SKM-1 treated with dmso at 0.1 percent for 144 hours (cell line): ENCODE measurements around the gene PLPP3.

ENCODE experiments used
- DNase-seq: peaks from one replicate; lab custom pipeline; 2025; ENCODE audit not compliant: unreplicated experiment; lab: John Stamatoyannopoulos, UW

PLPP3 gene

DNA sequence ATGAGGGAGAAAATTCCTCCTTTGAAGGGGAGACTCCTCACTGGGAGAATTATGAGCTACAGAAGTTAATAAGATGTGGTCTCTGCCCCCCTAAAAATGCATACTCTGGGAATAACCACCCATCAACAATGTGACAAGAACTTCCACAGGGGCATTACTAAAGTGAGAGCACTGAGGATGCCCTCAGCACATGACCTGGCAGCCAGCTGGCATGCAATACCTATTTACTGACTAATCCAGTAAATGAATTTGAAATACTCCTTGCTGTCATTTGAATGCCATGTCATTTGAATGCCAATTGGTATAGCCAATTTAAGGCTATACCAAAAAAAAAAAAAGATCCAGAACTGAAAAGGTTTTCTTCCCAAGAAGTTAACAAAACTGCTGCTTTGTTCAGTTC lies 30.8 kb downstream of the PLPP3 start:
- DNase-seq = no peak

DNA sequence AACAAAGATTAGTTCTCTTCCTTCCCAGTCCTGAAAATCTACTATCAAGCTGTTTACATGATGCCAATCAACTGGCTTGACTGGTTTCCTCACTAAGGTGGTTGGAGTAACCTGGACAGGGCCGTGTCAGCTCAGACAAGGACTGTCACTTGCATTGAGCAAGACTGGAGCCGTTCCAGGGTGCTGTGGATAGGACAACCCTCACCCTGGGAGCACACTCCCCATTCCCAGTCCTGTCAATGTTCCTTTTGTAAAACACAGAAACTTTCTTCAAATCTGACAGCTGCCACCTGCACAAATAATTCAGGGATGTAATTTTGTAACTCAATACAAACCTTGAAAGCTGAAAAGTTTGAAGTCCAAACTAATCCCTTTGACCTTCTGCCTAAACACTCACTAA lies 31.4 kb downstream of the PLPP3 start:
- no peak for DNase-seq

DNA sequence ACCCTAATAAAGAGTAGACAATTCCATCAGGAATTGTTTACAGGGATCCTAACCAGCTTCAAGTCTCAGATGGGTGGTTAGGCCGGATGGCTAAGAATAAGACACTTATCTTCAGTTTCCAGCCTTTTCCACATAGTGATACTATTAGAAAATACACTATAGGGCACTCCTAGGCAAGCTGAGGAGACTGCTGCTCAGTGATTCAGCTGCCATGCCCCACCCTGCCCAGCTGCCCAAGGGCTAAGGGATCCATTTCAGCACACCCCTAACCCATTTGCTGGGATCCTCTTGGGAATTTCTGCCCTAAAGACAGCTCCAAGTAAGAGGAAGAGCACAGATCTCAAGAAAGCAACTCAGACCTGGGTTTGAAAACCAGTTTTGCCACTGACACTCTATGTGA lies 31.9 kb downstream of the PLPP3 start:
- no peak for DNase-seq

DNA sequence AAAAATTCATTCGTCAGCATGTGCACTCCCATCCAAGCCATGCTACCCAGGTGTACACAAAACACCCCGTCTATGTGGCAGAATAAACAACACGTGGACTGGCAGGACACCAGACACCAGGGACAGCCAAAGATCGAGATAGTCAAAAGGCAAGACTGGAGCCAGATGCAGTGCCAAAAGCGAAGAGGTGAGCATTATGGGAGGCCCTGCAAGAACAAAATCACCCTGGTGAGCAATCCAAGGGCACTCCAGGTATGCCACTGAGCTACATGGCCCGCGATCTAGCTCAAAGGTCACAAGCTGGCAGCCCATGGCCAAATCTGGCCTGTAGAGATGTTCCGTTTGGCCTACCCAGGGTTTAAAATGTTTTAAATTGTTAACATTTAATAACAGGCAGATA lies 33.7 kb downstream of the PLPP3 start:
- DNase-seq = no peak

DNA sequence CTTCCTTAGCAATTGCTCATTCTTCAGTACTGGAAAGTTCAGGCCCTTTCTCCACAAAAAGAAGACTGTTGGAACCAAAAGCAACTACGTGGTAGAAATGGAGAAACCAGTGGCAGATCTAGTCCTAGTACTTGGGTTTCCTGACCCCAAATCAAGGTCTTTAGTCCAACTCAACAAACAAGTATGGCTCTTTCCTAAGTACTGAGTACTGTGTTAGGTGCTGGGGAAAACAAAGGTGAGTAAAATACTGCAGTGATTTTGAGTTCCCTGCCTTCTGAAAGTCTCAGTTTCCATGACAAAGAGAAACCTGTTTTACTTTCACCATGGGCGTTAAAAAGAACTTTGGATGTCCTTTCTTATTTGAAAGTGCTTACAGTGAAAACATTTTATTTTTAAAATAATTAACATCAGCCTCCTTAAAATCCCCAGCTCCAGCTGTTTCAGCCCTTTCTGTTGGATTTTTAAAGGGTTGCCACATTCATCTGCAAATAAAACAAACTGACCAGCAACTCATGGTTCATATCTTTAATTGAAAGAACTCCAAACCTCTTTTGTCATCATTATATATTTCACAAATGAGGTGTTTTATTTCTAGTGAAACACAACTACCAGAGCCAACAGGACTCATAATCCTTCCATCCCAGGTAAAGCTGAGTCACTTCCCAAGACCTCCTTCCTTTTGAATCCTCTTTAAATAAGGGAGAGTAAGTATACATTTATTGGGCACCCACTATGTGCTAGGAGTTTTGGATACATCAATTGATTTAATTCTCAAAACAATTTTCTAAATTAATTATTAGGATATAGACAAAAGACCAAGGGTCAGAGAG lies 35.4 kb downstream of the PLPP3 start:
- DNase-seq = no peak

DNA sequence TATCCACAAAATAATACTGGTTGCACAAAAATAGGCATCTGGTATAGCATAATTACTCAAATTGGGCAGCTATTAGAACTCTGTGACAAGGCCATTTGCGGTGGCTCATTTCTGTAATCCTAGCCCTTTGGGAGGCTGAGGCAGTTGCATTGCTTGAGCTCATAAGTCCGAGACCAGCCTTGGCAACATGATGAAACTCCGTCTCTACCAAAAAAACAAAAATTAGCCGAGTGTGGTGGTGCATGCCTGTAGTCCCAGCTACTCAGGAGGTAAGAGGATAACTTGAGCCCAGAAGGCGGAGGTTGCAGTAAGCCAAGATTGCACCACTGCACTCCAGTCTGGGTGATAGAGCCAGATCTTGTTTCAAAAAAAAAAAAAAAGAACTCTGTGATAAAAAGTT lies 36.7 kb downstream of the PLPP3 start:
- no peak for DNase-seq

DNA sequence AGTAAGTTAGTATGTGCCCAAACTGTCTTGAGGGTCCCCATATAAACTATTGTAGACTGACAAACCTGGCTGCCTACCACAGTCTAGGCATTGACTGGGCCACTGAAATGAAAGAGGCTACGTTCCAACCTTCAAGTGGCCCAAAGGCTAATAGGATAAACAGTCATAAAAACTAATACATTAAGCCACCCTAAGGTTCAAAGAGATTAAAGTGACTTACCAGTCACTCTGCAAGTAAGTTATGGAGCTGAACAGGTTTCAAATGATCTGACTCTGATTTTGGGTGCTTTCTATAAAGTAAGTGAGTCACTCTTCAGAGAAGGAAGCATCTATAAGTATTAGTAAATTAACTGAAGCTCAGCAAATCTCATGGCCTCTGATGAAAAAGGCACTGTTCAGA lies 38.0 kb downstream of the PLPP3 start:
- no peak for DNase-seq

DNA sequence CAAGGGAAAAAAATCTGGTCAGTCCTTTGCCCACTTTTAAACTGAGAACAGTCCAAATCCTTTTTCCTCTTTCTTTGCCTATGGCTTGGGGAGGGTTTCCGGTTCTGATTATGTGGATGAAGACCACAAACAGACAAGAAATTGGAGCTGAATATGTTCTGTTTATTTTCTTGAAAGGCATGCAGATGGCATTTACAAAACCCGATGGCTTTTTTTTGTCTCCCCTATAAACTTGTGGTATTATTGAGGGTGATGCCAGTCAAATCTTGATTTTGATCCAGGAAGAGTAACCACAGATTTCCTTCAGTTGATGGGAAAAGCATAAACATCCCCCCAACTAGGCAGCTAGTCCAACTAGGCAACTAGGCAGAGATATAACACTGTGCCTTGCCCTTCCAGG lies 38.9 kb downstream of the PLPP3 start:
- DNase-seq = no peak

DNA sequence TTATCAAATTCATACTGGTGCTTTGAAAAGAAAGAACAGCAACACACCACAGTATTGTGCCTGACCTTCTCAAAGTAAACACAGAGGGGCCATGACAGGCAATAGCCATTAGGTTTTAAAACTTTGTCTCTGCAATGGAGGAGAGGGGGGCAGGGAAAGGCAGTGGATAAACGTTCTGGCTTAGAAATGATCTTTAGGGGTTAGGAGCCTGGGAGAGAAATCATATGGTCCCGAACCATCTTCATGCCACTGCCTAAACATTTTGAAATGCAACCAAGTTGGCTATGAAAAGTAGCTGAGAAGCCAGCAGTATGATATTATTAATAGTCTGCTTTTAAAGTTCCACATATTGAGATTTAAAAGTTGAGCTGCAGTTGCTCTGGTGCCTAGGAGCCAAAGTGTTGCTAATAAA lies 39.8 kb downstream of the PLPP3 start:
- DNase-seq = no peak

DNA sequence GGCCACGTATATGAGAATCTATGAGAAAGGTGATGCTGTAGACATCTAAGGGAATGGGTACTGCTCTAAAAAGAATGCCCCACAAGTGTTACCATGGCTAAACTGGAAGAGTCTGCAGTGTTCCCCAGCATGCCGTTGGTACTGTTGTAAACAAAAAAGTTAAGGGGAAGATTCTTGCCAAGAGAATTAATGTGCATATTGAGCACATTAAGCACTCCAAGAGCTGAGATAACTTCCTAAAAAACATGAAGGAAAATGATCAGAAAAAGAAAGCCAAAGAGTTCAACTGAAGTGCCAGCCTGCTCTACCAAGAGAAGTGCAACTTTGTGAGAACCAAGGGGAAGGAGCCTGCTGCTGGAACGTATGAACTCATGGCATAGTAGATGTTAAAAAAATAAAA lies 40.8 kb downstream of the PLPP3 start:
- DNase-seq = no peak

DNA sequence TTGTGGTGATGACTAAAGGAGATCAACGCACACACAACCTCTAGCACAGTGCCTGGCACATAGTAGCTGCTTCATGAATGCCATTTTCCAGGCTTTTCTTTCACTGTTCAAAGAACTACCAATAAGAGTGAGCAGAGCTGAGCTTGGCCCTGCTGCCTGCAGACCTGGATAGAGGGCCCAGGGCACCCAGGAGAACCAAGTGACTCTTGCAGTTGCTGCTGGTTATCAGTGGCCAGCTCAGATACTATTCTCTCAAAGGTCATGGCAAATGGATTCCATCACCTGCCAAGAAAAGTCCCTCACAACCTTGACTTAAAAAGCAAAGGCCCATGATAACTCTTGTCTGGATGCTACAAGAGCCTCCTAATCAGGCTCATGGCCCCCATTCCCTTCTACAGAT lies 41.7 kb downstream of the PLPP3 start:
- no peak for DNase-seq

DNA sequence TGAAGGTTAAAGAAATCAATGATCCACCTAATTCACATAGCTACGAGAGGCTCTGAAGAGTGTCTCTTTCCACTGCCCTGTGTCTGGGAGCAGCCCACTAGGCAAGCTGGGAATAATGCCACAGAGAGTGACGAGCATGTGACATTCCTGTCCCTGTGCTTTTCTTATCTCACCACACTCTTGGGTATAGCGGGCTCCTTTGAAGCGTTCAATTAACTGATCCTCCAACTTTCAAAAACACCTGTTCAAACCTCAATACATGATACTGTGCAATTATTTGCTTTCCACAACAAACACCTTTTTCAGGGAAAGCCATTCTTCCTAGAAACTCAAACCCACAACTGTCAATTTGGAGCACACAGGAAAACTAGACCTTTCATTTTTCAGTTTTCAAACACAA lies 43.4 kb downstream of the PLPP3 start:
- no peak for DNase-seq

DNA sequence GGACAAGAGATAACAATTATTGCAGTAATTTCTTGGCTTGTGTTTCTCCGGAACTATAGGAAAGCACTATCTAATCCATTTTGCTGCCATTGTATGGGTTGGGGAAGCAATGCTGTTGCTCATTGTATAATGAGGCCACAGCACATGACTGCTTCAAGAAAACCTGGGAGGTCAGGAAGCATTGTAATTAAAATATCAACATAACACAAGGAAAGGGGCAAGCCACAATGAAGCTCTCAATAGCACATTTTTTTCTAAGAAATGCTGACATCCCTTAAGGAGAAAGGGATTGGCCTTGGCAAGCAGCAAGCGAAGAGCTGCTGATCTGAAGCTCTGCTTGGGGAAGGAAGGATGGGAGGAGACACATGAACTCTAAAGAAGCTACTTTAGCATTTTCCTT lies 44.0 kb downstream of the PLPP3 start:
- no peak for DNase-seq

DNA sequence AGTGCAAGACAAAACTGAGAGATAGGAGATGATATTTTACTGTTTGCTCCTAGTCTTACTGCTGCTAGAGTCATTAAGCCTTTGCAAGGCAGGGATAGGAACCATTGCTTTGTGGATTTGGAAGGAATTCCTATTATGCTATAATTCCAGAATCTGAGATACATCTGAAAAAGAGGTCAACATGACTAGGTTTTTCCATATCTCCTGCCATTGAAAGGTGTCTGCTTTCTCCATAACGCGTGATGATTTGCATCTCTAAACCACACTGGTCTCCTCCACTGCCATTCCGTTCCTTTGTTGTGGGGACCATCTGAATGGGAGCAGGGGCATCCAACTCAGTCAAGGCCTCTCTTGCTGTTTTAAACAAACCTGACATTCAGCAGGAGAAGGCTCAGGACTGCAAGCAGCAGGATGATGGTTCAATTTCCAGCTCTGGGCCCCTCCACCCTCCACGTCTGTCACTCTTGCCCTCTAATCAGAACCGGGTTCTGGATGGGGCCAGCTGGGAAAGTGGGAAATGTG lies 45.2 kb downstream of the PLPP3 start:
- DNase-seq = no peak

DNA sequence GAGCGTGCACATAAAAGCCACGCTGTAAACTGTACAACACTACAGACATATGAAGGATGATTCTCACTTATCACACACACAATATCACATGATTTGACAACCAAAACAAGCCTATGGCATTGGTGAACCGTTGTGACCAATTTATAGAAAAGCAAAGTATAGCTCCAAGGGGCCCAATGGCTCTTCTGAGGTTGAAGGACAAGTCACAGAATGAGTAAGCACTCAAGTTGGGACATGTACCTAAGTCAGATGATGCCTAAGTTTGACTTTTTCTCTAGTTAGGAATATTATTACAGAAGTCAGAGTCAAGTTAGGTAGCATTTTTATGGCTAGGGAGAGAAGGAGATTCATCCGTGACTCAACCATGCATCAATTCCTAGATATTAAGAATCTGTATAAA lies 45.7 kb downstream of the PLPP3 start:
- DNase-seq = no peak

DNA sequence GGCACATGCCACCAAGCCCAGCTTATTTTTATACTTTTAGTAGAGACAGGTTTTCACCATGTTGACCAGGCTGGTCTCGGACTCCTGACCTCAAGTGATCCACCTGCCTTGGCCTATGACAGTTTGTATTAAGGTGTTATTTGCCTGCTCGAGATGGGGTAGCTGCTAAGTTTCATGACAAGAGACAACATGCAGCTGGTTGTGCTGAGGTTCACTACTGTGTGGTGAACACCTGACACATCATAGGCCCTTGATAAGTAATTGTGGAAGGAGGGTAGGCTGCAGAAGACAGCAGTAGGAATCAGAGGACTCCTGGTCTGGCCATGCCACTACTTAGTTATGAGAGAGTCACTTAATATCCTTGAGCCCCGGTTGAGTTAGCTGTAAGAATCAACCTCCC lies 46.2 kb downstream of the PLPP3 start:
- no peak for DNase-seq

DNA sequence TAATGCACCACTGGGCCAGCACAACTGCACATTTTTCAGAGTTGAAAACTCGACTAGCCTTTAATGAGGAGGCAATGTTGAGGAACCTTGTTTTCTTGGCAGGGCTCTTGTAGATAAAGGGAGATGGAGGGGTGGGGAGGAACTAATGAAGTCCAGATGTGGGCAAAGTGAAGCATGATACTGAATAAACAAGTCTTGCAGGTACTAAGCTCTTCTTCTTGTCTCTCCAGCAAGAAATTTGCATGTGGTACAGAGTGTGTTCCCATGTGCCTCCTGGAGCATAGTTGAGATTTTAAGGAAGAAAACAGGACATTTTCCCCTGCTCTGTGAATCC lies 47.0 kb downstream of the PLPP3 start:
- DNase-seq = no peak

DNA sequence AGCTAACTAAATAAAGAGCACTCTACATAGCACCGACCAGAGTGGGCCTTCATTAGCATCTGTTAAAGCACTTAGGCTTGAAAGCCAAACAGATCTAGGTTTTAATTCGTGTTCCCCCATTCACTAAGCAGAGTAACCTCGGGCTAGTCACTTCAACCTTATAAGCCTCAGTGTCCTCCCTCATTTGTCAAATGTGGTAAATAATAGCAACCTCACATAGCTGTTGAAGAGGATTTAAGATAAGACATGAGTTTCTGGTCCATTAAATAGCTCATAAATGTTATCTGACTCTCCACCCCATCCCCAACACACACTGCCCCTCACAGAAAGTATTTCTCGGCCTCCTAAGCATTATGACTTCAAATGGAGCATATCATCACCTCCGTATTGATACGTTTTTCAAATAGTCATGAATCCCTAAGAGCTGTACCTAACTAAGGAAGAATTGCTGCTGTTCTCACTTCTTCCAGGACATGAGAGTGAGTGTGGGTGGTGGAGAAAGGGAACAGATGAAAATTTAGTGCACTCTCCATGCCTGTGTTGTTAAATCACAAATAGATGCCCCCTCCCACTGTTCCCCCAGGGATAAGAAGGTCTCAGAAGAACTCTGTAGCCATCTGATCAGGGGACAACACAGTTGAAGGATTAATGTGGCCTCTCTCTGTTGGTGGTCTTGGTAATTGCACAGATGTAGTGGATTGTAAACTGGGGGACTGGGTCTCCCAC lies 47.6 kb downstream of the PLPP3 start:
- DNase-seq = no peak

DNA sequence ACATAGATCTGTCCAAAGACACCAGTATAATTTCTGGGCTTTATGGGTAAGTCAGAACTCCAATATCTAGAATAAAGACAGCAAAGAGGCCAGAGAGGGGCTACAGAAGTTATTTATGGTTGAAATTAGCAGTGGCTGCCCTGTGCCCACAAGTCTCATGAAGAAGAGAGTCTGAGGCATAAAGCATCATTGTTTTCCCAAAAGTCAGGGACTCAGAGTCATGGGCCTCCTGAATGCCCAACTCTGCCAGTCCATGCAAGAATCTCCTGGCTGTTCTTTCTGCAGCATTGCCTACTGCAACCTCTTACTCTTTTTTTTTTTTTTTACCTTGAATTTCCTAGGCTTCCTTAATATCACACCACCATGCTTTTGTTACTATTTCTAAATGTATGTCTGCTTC lies 49.6 kb downstream of the PLPP3 start:
- DNase-seq = no peak

DNA sequence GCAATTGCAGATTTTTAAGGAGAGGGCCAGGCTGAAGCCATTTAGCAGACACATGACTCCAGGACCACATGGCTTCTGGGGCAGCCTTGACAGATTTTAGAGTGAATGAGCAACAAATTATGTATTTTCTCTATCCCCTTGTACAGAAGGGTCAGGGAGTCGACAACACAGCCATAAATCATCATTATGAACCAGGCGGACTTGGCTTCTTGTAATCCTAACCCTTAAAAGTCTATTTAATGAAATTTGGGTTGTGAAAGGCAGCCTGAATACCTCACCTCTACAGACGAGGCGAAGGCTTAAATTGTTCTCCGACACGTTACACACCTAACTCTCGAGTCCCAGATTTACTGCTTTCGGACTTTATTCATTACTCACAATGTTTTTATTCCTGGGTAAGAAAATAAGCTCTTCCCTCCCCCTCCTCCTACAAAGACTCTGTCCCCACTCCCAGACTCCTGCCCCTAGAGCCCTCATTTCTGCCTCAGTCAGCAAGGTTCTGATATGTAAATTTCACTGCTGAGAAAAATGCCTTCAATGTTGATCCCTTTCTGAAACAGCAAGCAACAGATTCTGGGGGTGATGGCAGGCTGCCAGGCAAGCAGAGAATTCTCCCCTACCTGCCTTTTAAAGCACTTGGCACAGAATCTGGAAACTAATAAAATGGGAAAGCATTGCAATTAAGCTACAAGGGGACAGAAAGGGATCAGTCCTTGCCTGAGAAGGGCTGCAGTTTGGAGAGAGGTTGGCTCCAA lies 51.6 kb downstream of the PLPP3 start:
- no peak for DNase-seq

DNA sequence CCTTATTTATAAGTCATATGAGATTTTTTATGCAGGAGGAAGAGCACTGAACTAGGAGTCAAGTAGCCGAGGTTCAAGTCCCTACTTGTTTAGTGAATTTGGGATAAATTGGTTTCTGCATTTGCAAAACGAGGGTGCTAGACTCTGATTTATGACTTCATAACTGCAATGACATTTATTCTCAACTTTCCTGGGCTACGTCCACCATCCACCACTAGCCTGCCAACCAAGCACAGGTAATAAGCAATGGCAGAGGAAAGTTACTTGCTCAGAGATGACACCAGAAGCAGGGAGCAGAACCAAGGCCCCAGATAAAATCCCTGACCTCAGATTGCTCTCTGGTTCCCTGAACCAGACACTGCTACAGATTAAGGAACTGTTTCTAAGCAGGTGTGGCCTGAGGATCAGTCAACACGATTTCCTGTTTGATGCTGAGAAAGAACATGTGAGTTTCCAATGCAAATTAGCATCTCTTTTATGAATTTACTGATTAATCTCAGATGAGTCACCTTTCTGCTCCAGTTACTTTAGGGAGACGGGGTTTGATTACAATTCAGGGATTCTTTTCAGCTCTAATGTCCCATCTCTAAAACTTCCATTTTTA lies 52.7 kb downstream of the PLPP3 start:
- DNase-seq = no peak
